PFSK-1 (cell line): ENCODE data around the gene GFM1.

ENCODE experiments used
- REST ChIP-seq, 2 experiments: IDR thresholded peaks; 2 replicates each; pipeline versions ENCODE4 v1.6.1 to v1.8.0; 2011 to 2012; ENCODE audit warnings: low read depth in 2 of 2, low read length in 2 of 2, control low read depth in 1 of 2, inconsistent platforms in 1 of 2, mild to moderate bottlenecking in 1 of 2, moderate library complexity in 1 of 2; ENCODE audit not compliant: insufficient read depth in 1 of 2
- SIN3A ChIP-seq: IDR thresholded peaks from 2 replicates; pipeline ENCODE4 v1.6.1; 2012; ENCODE audit warnings: mild to moderate bottlenecking, low read length, moderate library complexity, borderline replicate concordance; ENCODE audit not compliant: insufficient read depth
- TAF1 ChIP-seq: IDR thresholded peaks from 2 replicates; pipeline ENCODE4 v1.6.1; 2012; ENCODE audit warnings: low read length, control low read depth, borderline replicate concordance; ENCODE audit not compliant: insufficient read depth

DNA sequence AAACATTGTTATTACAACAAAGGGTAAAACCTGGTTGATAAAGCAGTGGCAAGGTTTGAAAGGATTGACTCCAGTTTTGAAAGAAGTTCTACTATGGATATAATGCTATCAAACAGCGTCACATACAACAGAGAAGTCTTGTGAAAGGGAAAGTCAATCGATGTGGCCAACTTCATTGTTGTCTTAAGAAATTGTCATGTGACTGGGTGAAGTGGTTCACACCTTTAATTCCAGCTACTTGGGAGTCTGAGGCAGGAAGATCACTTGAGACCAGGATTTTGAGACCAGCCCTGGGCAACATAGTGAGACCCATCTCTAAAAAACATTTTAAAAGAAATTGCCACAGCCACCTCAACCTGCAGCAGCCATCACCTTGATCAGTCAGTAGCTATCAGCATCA lies 34.4 kb downstream of the GFM1 start:
- TF ChIP-seq TAF1 (no peak), SIN3A (no peak), REST (IDR thresholded peaks at IDR 0.05; ENCODE audit: insufficient read depth in 1 of 2, low read depth in 2 of 2, low read length in 2 of 2) (no peak)
